ENCODE measurements around the gene SPARC.
"Not testable (repeated sequence)": the region's sequence is repeated elsewhere in the genome, so short reads cannot be mapped to it uniquely, and the experiment has no call there.

SPARC gene

GRCh38 chr5:151686674-151687407, at the start of gene SPARC:
Gene SPARC (minus strand): TSS chr5:151686915. CDS start chr5:151676188, 10,727 bp downstream.
- no peak for DNase-seq (ENCODE audit: low read depth)

- no peak for DNase-seq (ENCODE audit: low read depth)
Measured at GRCh38 chr5:151735646-151736045, 48.9 kb upstream of the SPARC start.

GRCh38 chr5:151734064-151734408, 47.3 kb upstream of the SPARC start:
- no peak for DNase-seq (ENCODE audit: low read depth)

- no peak for DNase-seq (ENCODE audit: low read depth)
Measured at GRCh38 chr5:151733358-151734063, 46.8 kb upstream of the SPARC start.

GRCh38 chr5:151730381-151730780, 43.7 kb upstream of the SPARC start:
- DNase-seq (ENCODE audit: low read depth), result no peak

- not testable (repeated sequence) for DNase-seq (ENCODE audit: low read depth)
Measured at GRCh38 chr5:151729597-151729996, 42.9 kb upstream of the SPARC start.

- no peak for DNase-seq (ENCODE audit: low read depth)
Measured at GRCh38 chr5:151724360-151724759, 37.6 kb upstream of the SPARC start.

GRCh38 chr5:151722546-151722945, 35.8 kb upstream of the SPARC start:
- no peak for DNase-seq (ENCODE audit: low read depth)

- DNase-seq (ENCODE audit: low read depth), result no peak
Measured at GRCh38 chr5:151721812-151722391, 35.2 kb upstream of the SPARC start.

- no peak for DNase-seq (ENCODE audit: low read depth)
Measured at GRCh38 chr5:151721087-151721646, 34.5 kb upstream of the SPARC start.

GRCh38 chr5:151720215-151720614, 33.5 kb upstream of the SPARC start:
- no peak for DNase-seq (ENCODE audit: low read depth)

- no peak for DNase-seq (ENCODE audit: low read depth)
Measured at GRCh38 chr5:151719228-151720000, 32.7 kb upstream of the SPARC start.

GRCh38 chr5:151718646-151719045, 31.9 kb upstream of the SPARC start:
- no peak for DNase-seq (ENCODE audit: low read depth)

- DNase-seq (ENCODE audit: low read depth), result no peak
Measured at GRCh38 chr5:151718153-151718552, 31.4 kb upstream of the SPARC start.

GRCh38 chr5:151717416-151717815, 30.7 kb upstream of the SPARC start:
- no peak for DNase-seq (ENCODE audit: low read depth)

- DNase-seq (ENCODE audit: low read depth), result no peak
Measured at GRCh38 chr5:151709109-151709735, 22.5 kb upstream of the SPARC start.

- no peak for DNase-seq (ENCODE audit: low read depth)
Measured at GRCh38 chr5:151708126-151708525, 21.4 kb upstream of the SPARC start.

- no peak for DNase-seq (ENCODE audit: low read depth)
Measured at GRCh38 chr5:151707567-151707966, 20.9 kb upstream of the SPARC start.

- no peak for DNase-seq (ENCODE audit: low read depth)
Measured at GRCh38 chr5:151706906-151707305, 20.2 kb upstream of the SPARC start.

- DNase-seq (ENCODE audit: low read depth), result no peak
Measured at GRCh38 chr5:151703780-151704179, 17.1 kb upstream of the SPARC start.

GRCh38 chr5:151703227-151703626, 16.5 kb upstream of the SPARC start:
- no peak for DNase-seq (ENCODE audit: low read depth)

- DNase-seq (ENCODE audit: low read depth), result no peak
Measured at GRCh38 chr5:151700820-151701219, 14.1 kb upstream of the SPARC start.
